HG03520 (cell line): Measurements from ENCODE around the gene HSPA1B.

Source experiments
- ATAC-seq: cut with Tn5 transposase; IDR thresholded peaks from one replicate; pipeline ENCODE4 v1.9.1; 2021; ENCODE audit warnings: mild to moderate bottlenecking, moderate library complexity; ENCODE audit not compliant: unreplicated experiment

The HSPA1B gene

DNA sequence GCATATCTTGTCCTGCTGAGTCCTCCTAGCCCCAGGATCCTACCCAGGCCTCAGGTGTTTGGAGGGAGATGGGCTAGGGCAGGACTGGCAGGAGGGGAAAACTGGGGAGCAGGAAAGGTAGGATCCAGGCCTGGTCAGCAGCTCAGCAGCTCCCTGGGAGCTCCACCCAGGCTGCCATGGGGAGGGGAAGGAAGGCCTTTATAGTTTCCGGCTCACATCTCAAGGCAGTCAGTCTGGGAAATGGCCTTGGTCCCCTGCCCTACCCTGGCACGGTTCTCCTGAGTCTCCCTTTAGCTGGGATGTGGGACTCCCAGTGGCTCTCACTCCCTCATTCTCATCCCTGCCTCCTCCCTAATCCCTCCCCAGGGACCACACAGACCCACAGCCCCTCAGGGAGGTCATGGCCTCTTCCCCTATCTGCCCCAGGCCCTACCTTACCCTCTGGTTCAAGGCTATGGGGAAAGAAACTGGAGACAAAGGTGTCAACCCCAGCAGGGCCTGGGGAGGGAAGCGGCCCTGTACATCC is 49.6 kb downstream of the HSPA1B start:
- ATAC-seq = no peak

DNA sequence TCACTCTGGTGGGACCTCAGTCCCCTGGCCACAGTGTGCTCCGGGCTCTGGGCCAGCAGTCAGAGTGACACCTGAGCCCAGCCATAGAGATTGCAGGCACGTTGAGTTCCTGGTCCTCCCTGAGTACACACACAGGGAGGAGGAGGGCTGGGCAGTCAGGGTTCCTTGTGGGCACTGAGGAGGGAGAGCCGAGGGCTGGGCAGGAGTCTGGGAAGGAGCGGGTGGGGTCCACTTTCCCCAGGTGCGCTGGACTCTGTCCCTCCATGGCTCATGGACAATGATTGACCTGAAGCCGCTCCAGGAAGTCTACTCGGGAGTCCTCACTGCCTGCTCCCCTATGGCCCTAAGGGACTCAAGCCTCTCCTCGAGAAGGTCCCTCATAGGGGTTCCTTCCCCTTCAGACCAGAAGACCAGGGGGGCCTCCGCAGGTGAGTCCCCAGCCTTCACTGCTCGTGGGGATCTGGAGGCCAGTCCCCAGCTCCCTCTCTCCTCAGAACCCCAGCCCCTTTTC is 50.2 kb downstream of the HSPA1B start:
- no peak for ATAC-seq

DNA sequence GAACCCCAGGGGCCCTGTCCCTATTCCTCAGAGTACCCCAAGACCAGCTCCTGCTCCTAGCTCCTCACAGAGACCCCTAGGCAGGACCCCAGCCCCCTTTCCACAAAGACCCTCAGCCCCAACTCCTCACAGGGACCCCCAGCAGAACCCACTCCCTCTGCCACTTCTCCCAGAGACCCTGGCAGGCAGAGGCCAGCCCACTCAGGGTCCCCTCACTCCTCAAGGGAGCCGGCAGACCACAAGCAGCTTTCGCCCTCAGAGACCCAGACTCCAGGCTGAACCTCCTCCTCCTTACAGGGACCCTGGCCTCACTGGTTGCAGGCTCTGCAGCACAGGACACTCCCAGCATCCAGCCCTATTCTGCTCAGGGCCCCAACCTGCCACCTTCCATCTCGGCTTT is 50.7 kb downstream of the HSPA1B start:
- ATAC-seq = no peak

DNA sequence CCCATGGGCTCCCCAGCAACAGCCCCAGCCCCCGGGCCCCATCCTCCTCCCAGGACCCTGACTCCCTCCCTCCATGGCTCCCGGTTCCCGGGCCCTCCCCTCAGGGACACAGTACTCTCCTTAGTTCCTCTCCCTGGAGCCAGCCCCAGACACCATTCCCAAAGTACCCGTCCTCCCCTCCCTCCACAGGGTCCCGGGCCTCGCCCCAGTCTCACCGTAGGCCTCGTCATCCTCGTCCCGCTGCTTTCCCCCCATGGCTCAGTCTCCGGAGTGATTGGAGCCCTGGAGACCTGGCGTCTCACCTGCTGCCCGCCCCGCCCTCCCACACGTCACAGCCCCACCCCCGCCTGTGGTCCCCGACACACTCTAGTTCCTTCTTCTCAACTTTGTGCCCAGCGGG is 51.2 kb downstream of the HSPA1B start, which contains the start of gene SLC44A4:
Gene SLC44A4 (minus strand): TSS at position 272 of the 400 bp plus-strand sequence. CDS start 17 bp downstream, at position 255.
- ATAC-seq = no peak

DNA sequence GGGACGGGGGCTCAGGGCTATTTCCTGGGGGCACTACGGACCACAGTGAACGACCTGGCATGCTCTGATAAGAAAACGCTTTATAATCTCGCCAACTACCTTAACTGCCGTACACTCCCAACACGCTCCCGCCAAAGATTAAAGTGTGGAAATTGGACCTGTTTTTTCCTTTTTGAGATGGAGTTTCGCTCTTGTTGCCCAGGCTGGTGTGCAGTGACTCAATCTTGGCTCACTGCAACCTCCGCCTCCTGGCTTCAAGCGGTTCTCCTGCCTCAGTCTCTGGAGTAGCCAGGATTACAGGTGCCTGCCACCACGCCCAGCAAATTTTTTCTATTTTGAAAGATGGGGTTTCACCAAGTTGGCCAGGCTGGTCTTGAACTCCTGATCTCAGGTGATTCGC is 51.6 kb downstream of the HSPA1B start:
- no peak for ATAC-seq
